ENCODE results near the gene KCNQ1.

KCNQ1 gene

GRCh38 chr11:2580061-2580421, 135.2 kb downstream of the KCNQ1 start:
- no peak for ATAC-seq
- DNase-seq, result no peak

- no peak for ATAC-seq
- no peak for DNase-seq
Measured at GRCh38 chr11:2580571-2581001, 135.8 kb downstream of the KCNQ1 start.

- no peak for ATAC-seq
- DNase-seq, result no peak
Measured at GRCh38 chr11:2581151-2581930, 136.5 kb downstream of the KCNQ1 start.

GRCh38 chr11:2581931-2582350, 137.1 kb downstream of the KCNQ1 start:
- no peak for ATAC-seq
- no peak for DNase-seq

- ATAC-seq (no peak), DNase-seq (no peak)
Measured at GRCh38 chr11:2582351-2582945, 137.6 kb downstream of the KCNQ1 start.

GRCh38 chr11:2582946-2583604, 138.3 kb downstream of the KCNQ1 start:
- DNase-seq, result no peak
- ATAC-seq, result no peak

- no peak for DNase-seq
- ATAC-seq, result no peak
Measured at GRCh38 chr11:2583605-2583958, 138.8 kb downstream of the KCNQ1 start.

GRCh38 chr11:2584434-2584811, 139.6 kb downstream of the KCNQ1 start:
- no peak for DNase-seq

GRCh38 chr11:2584812-2585565, 140.2 kb downstream of the KCNQ1 start:
- DNase-seq (no peak), ATAC-seq (no peak)

More at GRCh38 chr11:2584434-2584811, 139.6 kb downstream of the KCNQ1 start:
- ATAC-seq, result no peak

- ATAC-seq (no peak), DNase-seq (no peak)
Measured at GRCh38 chr11:2585566-2586086, 140.8 kb downstream of the KCNQ1 start.

GRCh38 chr11:2586087-2586792, 141.4 kb downstream of the KCNQ1 start:
- ATAC-seq (no peak), DNase-seq (no peak)

- no peak for DNase-seq
Measured at GRCh38 chr11:2586793-2587131, 142.0 kb downstream of the KCNQ1 start.

GRCh38 chr11:2587132-2587930, 142.5 kb downstream of the KCNQ1 start:
- DNase-seq, result no peak
- no peak for ATAC-seq

More at GRCh38 chr11:2586793-2587131, 142.0 kb downstream of the KCNQ1 start:
- no peak for ATAC-seq

- DNase-seq (no peak), ATAC-seq (no peak)
Measured at GRCh38 chr11:2587976-2588748, 143.4 kb downstream of the KCNQ1 start.

- ATAC-seq (no peak), DNase-seq (no peak)
Measured at GRCh38 chr11:2588809-2589537, 144.2 kb downstream of the KCNQ1 start.

- DNase-seq (no peak), ATAC-seq (no peak)
Measured at GRCh38 chr11:2589538-2589934, 144.7 kb downstream of the KCNQ1 start.

- DNase-seq (no peak), ATAC-seq (no peak)
Measured at GRCh38 chr11:2590131-2590964, 145.5 kb downstream of the KCNQ1 start.

- ATAC-seq, result no peak
- DNase-seq, result no peak
Measured at GRCh38 chr11:2590965-2591754, 146.4 kb downstream of the KCNQ1 start.

Measured in stimulated activated naive CD8-positive, alpha-beta T cell treated with anti-CD3 and anti-CD28 coated beads, Interleukin-15, Interleukin-2, amounts not matched to agents 100 U/mL and 50 U/mL, for 24 hours (primary cell).